A673 (cell line): ENCODE data around the gene UBE2U.

Experiments
- CTCF ChIP-seq: fragments of 300-800, 200-600 bp; sonication (generic); conservative IDR thresholded peaks from 2 replicates; pipeline ENCODE4 v1.5.1; 2017; ENCODE audit warnings: low read depth, mild to moderate bottlenecking, antibody characterized with exemption, low read length, moderate library complexity, mixed read lengths
- EZH2 ChIP-seq: fragments of 200-600 bp; sonication (generic); IDR thresholded peaks from 2 replicates; pipeline ENCODE4 v1.6.1; 2017; ENCODE audit warnings: borderline replicate concordance, low read depth, mild to moderate bottlenecking, mixed read lengths, antibody characterized with exemption, low read length; ENCODE audit not compliant: poor library complexity, severe bottlenecking

- no peak for TF ChIP-seq CTCF
- TF ChIP-seq EZH2: no peak
Measured at GRCh38 chr1:64194168-64195080, 9.0 kb upstream of the UBE2U start.
